Transverse colon (tissue), 4 donors: ENCODE measurements around the gene PLAAT4. TPM values are rescaled to one million over a fixed set of nuclear protein-coding genes. Genes with fewer than 3 reads are reported as not detected.

Experiments used
- DNase-seq: peaks from one replicate; pipeline ENCODE4 v3.0.0-alpha.2; 2019
- H3K27ac ChIP-seq, 4 donors: fragments of 200-600 bp; sonication (generic); 2 replicates each; pipeline ENCODE4 v1.5.1; 2016 to 2018; ENCODE audit warnings: inconsistent platforms in 4 of 4
- H3K27me3 ChIP-seq: fragments of 200-600 bp; sonication (generic); 2 replicates; pipeline ENCODE4 v1.5.1; 2017; ENCODE audit warnings: inconsistent platforms
- H3K36me3 ChIP-seq, 4 donors: fragments of 200-600 bp; sonication (generic); 2 replicates each; pipeline ENCODE4 v1.5.1; 2017 to 2019; ENCODE audit warnings: inconsistent platforms in 4 of 4
- H3K4me1 ChIP-seq, 4 donors: fragments of 200-600 bp; sonication (generic); 2 replicates each; pipeline ENCODE4 v1.5.1; 2017 to 2020; ENCODE audit warnings: inconsistent platforms in 4 of 4
- H3K4me3 ChIP-seq, 4 donors: fragments of 200-600 bp; sonication (generic); 1 replicate in 1 of 4; 2 replicates in 3 of 4; pipeline versions ENCODE4 v1.5.1 to v1.6.1; 2017 to 2019; ENCODE audit warnings: inconsistent platforms in 4 of 4
- H3K9me3 ChIP-seq, 2 donors: fragments of 200-600 bp; sonication (generic); 2 replicates each; pipeline ENCODE4 v1.5.1; 2017 to 2019; ENCODE audit warnings: inconsistent platforms in 2 of 2
- EP300 ChIP-seq: sonication (generic); formaldehyde crosslinking; IDR thresholded peaks from one replicate; pipeline ENCODE4 v1.6.1; 2017; ENCODE audit warnings: antibody characterized with exemption, low read depth
- POLR2A ChIP-seq: fragments of 450-650 bp; IDR thresholded peaks from one replicate; pipeline ENCODE4 v1.6.1; 2016; ENCODE audit warnings: antibody characterized with exemption, mild to moderate bottlenecking, moderate library complexity
- POLR2AphosphoS5 ChIP-seq, 3 donors: sonication (generic); formaldehyde crosslinking; IDR thresholded peaks; one replicate each; pipeline ENCODE4 v1.6.1; 2016; ENCODE audit warnings: antibody characterized with exemption in 3 of 3
- WGBS, 2 donors: methylation state at CpG; one replicate each; pipeline ENCODE4 v1.1.5; 2018; ENCODE audit warnings: low coverage in 1 of 2; 5-methylcytosine and 5-hydroxymethylcytosine counted together
- in situ Hi-C, 4 donors: fragments of 200-750 bp; cut with MboI; loops; one replicate each; pipeline versions ENCODE4 v1.15.0 to v1.15.1; 2017; ENCODE audit warnings: low sequenced_read_pairs in 3 of 4, low pct_ligation_motif_present in 1 of 4, low pct_unique_long_range_greater_than_20kb in 1 of 4
- intact Hi-C: fragments of 100-400 bp; cut with DNase I; formaldehyde crosslinking; loops from one replicate; pipeline ENCODE4 v1.15.1; 2023; ENCODE audit warnings: low total_unique reads
- total RNA-seq, 4 donors: library from RNA; depleted of rRNA; stranded (reverse); fragments of >200 nt; gene quantifications; one replicate each; pipeline ENCODE4 v1.1.0, GENCODE V29; 2016
- TF ChIP-seq, protein P1 (sequence below), 5 experiments: fragments of 200-600 bp in 3 of 5; fragments of 450-650 bp in 2 of 5; sonication (generic) in 3 of 5; IDR thresholded peaks; 1 replicate in 2 of 5; 2 replicates in 3 of 5; pipeline ENCODE4 v1.5.1; 2016 to 2017; ENCODE audit warnings: antibody characterized with exemption in 5 of 5, inconsistent platforms in 3 of 5, mild to moderate bottlenecking in 2 of 5, moderate library complexity in 1 of 5

The PLAAT4 gene
- total RNA-seq, 4 donors from 2014 or later, result 35.4 to 78.6 (median 40.7) TPM

DNA sequence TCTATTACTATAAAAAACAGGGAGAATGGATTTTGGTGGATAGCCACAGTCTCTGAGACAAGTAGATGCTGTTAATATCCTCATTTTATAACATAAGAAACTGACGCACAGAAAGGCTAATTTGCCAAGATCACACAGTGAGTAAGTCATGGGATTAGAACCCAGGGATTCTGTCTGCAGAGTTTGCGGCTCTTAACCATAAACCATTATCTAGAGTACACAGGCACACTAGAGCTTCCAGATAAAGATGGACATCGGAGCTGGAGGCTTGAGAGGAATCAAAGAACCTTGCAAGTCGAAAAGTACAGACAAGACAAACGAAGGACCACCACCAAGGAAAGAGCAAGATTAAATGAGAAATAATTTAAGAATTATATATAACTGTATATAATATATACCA, 19.5 kb upstream of the PLAAT4 start:
- no peaks in the 10 kb centered on the region for H3K4me1 ChIP-seq
- H3K9me3 ChIP-seq, result no peaks in the 10 kb centered on the region
- in situ Hi-C loops (no loop called here), intact Hi-C loops (no loop called here)
- no peaks in the 10 kb centered on the region for H3K27me3 ChIP-seq
- no peak for DNase-seq
- H3K36me3 ChIP-seq, result no peaks in the 10 kb centered on the region
- WGBS, 2 donors, result 90 to 93% methylated on average over 4 to 5 of the region's 5 CpGs
- no peak for TF ChIP-seq EP300
- TF ChIP-seq, protein P1, sequence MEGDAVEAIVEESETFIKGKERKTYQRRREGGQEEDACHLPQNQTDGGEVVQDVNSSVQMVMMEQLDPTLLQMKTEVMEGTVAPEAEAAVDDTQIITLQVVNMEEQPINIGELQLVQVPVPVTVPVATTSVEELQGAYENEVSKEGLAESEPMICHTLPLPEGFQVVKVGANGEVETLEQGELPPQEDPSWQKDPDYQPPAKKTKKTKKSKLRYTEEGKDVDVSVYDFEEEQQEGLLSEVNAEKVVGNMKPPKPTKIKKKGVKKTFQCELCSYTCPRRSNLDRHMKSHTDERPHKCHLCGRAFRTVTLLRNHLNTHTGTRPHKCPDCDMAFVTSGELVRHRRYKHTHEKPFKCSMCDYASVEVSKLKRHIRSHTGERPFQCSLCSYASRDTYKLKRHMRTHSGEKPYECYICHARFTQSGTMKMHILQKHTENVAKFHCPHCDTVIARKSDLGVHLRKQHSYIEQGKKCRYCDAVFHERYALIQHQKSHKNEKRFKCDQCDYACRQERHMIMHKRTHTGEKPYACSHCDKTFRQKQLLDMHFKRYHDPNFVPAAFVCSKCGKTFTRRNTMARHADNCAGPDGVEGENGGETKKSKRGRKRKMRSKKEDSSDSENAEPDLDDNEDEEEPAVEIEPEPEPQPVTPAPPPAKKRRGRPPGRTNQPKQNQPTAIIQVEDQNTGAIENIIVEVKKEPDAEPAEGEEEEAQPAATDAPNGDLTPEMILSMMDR (IDR thresholded peaks at IDR 0.05), result no peak
- no peak for TF ChIP-seq POLR2AphosphoS5 (IDR thresholded peaks at IDR 0.05)
- no peak for TF ChIP-seq POLR2A
- no peak overlapping the region for H3K27ac ChIP-seq
- no peak overlapping the region for H3K4me3 ChIP-seq

DNA sequence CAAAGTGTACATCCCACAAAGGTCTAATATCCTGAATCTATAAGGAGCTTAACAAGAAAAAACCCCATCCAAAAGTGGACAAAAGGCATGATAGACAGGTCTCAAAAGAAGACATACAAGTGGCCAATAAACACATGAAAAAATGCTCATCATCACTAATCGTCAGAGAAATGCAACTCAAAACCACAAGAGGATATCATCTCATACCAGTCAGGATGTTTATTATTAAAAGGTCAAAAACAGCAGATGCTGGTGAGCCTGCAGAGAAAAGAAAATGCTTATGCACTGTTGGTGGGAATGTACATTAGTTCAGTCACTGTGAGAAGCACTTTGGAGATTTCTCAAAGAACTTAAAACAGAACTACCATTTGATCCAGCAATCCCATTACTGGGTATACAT, 18.1 kb upstream of the PLAAT4 start:
- no peak for DNase-seq
- in situ Hi-C loops, result no loop called here
- H3K27me3 ChIP-seq, result no peaks in the 10 kb centered on the region
- intact Hi-C loops, result no loop called here
- WGBS, 2 donors, result 22 to 32% methylated on average over 1 of the region's 1 CpG
- no peaks in the 10 kb centered on the region for H3K36me3 ChIP-seq
- H3K4me3 ChIP-seq, result no peak overlapping the region
- TF ChIP-seq, protein P1 (IDR thresholded peaks at IDR 0.05), result no peak
- TF ChIP-seq POLR2A (no peak), POLR2AphosphoS5 (IDR thresholded peaks at IDR 0.05) (no peak), EP300 (no peak)
- H3K4me1 ChIP-seq, result no peaks in the 10 kb centered on the region
- H3K9me3 ChIP-seq, result no peaks in the 10 kb centered on the region
- H3K27ac ChIP-seq, result no peak overlapping the region

DNA sequence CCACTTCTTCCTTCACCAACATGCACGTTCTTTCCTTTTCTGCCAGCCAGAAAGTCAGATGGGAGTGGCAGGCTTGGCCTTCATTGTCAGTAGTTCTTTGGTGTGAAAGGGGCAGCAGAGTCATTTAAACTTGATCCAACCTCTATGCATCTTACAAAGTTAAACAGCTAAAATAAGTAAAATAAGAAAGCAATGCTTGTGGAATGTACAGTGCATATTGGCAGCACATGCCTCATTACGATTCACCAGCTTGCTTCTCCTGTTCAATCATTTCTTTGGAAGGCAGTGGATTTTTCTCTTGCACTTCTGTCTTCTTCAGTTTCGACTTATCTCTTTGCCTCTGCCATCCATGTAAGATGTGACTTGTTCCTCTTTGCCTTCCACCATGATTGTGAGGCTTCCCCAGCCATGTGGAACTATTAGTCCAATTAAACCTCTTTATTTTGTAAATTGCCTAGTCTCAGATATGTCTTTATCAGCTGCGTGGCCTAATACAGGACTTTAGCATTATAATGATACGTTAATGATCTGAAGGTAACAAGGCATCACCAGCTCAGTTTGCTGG, 15.9 kb upstream of the PLAAT4 start:
- H3K36me3 ChIP-seq, result no peaks in the 10 kb centered on the region
- no peak overlapping the region for H3K27ac ChIP-seq
- no peaks in the 10 kb centered on the region for H3K9me3 ChIP-seq
- in situ Hi-C loops (no loop called here), intact Hi-C loops (loop anchor here (1.0 kb wide), 1 partner anchor 34 kb away; no protein-coding TSS in a partner anchor)
- H3K4me1 ChIP-seq, result no peaks in the 10 kb centered on the region
- H3K27me3 ChIP-seq, result no peaks in the 10 kb centered on the region
- WGBS, 2 donors, result 85 to 91% methylated on average over 3 to 5 of the region's 5 CpGs
- DNase-seq, result no peak
- TF ChIP-seq POLR2A (no peak), EP300 (no peak), POLR2AphosphoS5 (IDR thresholded peaks at IDR 0.05) (no peak)
- TF ChIP-seq, protein P1 (IDR thresholded peaks at IDR 0.05), result no peak
- no peak overlapping the region for H3K4me3 ChIP-seq

DNA sequence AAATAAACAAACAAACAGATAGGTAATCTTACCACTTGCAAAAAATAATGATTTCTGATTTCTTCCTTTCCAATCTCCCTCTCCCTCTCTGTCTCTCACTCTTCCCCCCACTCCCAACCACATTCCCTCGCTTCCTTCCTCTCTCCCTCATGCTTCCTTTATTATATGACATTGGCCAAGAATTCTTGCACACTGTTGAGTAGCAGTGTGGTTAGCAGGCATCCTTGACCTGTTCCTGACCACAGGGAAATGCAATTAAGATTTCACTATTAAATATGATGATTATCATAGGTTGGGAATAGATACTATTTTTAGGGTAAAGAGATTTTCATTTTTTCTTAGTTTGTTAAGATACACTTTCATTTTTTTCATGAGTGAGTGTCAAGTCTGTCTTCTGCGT, 14.7 kb upstream of the PLAAT4 start:
- no peaks in the 10 kb centered on the region for H3K36me3 ChIP-seq
- no peak for TF ChIP-seq POLR2AphosphoS5 (IDR thresholded peaks at IDR 0.05)
- TF ChIP-seq, protein P1 (IDR thresholded peaks at IDR 0.05), result no peak
- no peak for TF ChIP-seq POLR2A
- no peaks in the 10 kb centered on the region for H3K27me3 ChIP-seq
- no peak overlapping the region for H3K27ac ChIP-seq
- no peak for DNase-seq
- no peak overlapping the region for H3K4me3 ChIP-seq
- in situ Hi-C loops (no loop called here), intact Hi-C loops (no loop called here)
- no peaks in the 10 kb centered on the region for H3K9me3 ChIP-seq
- no peaks in the 10 kb centered on the region for H3K4me1 ChIP-seq
- WGBS, 2 donors, result 82 to 91% methylated on average over 2 of the region's 2 CpGs
